DMS 273 treated with DMSO at 0.1 percent for 48 hours (cell line): ENCODE results near the gene ABLIM3.
A peak's percentile ranks its signal among the peaks of the same experiment; 100 is the strongest.
"Not testable (repeated sequence)": the region's sequence is repeated elsewhere in the genome, so short reads cannot be mapped to it uniquely, and the experiment has no call there.

Source experiments
- DNase-seq: peaks from one replicate; lab custom pipeline; 2025; lab: John Stamatoyannopoulos, UW

Gene ABLIM3

DNA sequence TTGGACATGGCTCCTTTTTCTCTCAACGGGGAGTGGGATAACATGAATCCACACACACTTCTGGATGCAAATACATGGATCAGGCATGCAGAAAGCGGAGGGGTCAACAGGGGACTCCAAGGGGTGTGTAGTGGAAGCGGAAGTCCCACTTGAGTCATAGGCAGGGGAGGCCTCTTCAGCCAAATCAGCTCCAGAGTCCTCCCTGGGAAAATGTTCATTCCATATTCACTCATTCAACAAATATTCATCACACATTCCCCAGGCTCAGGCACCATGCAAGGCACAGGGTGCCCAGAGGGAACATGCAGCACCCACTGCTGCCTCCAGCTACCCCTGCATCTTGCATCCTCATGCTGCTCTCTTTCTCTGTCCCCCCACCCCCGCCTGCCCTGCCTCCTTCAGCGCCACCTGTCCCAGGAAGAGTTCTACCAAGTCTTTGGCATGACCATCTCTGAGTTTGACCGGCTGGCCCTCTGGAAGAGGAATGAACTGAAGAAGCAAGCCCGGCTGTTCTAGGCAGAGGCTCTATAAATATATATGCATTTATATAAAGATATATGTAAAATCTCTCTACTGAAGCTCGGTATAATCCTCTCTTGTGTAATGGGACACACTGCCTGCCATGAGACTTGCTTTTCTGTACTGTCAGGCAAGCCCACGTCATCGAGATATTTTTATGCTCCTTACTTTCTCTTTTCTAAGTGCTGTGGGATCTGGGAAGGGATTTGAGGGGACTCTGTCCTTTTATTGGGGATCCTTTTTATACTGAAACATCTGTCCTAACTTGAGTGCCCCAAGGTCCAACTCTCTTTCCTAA, 116.8 kb downstream of the ABLIM3 start:
- DNase-seq, result no peak

DNA sequence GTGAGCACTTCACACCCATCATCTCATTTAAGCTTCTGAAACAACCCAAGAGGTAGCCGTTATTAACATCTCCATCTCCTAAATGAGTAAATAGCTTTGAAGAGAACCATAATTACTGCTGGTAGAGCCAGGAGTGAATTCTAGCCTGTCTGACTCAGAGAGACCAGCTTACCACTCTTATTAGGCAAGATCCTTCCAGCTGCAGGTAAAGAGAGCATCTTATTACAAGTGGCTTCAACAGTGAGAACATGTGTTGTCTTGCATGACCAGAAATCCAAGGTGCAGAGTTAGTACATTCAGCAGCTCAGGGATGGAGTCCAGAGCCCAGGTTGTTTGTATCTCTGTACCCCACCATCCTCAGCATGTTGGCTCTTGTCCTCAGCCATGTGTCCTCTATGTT, 119.5 kb downstream of the ABLIM3 start:
- DNase-seq, result no peak

GRCh38 chr5:149261246-149261645, 120.0 kb downstream of the ABLIM3 start:
- no peak for DNase-seq

GRCh38 chr5:149262315-149262714, 121.0 kb downstream of the ABLIM3 start:
- DNase-seq, result no peak

DNA sequence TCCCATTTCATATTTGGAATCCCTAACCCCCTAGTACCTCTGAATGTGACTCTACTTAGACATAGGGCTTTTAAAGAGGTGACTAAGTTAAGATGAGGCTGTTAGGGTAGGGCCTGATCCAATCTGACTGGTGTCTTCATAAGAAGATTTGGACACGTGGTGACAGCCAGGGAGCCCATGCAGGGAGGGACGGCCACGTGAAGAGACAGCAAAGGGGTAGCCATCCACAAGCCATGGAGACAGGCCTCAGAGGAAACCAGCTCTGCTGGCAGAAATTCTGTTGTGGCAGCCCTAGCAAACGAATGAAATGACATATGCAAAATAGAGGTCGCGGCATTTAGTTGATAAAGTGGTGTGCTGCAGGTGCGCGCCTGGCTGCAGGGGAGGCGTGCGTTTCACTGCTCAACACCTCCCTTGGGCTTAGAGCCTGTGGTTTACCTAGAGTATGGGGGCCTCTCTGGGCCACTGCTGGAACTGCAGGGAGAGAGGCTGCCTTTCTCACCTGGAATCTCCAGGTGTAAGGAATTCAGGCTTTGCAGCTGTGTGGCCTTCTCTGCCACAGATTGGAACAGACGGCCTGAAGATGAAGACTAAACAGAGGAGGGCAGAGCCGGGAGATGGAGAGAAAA, 123.3 kb downstream of the ABLIM3 start:
- DNase-seq, result no peak

DNA sequence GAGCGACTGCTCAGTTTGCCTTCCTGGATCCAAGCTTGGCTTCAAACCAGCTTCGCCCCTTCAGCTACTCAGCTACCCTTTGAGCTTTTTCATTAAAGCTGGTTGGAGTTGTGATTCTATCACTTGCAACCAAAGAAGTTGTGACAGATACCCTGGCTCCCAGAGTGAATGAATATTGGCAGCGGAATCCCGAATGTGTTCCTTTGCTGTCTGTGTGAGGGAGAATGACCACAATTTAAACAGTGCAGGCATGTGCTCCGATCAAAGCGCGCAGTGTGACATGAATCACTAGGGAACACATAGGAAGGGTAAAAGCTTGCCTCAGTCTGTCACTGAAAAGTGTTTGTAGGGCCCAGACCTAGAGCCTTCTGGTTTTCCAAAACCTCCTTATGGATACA, 123.8 kb downstream of the ABLIM3 start:
- DNase-seq, result no peak

DNA sequence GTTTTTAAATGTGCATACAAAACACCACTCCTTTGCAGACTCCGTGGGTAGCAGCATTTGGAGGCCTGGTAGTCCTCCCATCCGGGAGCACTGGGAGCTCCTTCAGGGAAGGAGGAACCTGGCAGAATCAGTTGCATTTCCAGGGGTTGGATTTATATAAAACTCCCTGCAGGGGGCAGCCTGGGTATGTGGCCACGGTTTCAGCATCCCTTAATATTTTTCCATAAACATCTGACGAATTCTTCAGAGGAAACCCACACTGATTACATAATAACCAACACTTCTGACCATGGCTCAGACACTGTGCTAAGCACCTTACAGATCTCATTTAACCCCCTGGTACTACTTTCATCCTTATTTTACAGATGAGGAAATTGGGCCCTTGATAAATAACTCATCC, 124.3 kb downstream of the ABLIM3 start:
- DNase-seq, result no peak

DNA sequence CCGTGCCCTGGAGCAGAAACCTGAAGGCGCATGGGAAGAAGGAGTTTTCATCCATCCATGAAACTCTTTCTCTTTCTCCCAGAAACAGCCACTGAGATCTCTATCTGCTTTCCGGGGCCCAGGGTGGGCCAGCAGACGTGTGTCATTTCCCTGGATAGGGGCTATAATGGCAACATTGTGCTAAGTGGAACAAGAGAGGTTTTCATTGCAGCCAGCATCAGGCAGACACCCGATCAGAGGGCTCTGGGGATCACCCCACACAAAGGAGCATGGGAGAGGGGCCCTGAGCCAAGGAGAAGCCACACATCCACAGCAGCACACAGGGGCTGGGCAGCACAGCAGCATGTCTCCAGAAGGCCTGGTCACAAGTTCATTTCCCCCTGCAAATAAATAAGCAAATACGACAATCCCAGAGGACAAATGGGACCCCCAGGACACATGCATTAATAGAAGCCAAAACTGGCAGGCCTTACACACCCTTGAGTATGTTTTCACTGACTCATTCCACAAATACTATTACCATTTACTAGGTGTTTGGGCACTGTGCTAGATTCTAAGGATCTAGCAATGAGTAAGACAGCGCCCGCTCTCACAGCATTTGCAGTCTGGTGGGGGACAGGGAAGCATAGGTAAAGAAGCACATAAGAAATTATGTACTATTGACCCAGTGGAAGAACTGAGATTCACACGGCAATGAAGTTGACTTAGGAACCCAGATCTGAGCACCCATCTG, 126.1 kb downstream of the ABLIM3 start:
- DNase-seq, result no peak

GRCh38 chr5:149268928-149269557, 127.8 kb downstream of the ABLIM3 start:
- DNase-seq, result peak; percentile 43

- no peak for DNase-seq
These were observed 130.0 kb downstream of the ABLIM3 start for GRCh38 chr5:149271195-149271715.

- DNase-seq, result no peak
These were observed 130.6 kb downstream of the ABLIM3 start, which contains the start of gene AFAP1L1 for GRCh38 chr5:149271716-149272563. Gene AFAP1L1 (plus strand): TSS chr5:149271859. CDS start chr5:149271969, 110 bp downstream.

DNA sequence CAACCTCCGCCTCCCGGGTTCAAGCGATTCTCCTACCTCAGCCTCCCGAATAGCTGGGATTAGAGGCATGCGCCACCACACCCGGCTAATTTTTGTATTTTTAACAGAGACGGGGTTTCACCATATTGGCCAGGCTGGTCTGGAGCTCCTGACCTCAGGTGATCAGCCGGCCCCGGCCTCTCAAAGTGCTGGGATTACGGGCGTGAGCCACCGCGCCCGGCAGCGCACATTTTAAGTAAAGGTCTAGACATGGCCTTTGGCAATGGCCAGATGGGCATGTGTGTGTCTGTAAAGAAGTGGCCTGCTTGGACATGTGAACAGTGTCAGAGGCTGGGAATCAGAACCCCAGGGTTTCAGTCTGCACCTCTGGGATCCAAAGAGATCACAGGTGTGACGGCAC, 131.5 kb downstream of the ABLIM3 start:
- not testable (repeated sequence) for DNase-seq

DNA sequence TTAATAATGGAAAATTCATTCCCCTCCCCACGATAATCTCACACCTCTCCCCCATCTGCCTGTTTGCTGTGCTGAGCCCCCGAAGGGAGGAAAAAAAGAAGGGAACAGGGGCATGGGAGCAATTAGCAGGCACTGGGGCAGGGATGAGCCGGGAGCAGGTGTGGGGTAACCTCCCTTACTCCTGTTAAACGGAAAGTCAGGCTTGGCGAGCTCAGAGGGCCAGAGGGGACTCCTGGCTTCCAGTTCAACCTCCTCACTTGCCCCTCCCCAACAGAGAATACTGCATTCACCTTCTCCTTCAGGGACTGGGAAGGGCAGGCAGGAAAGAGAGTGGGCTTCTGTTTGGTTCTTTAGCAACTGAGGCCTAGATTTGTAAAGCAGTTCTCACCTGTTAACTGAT, 131.9 kb downstream of the ABLIM3 start:
- DNase-seq, result no peak

DNA sequence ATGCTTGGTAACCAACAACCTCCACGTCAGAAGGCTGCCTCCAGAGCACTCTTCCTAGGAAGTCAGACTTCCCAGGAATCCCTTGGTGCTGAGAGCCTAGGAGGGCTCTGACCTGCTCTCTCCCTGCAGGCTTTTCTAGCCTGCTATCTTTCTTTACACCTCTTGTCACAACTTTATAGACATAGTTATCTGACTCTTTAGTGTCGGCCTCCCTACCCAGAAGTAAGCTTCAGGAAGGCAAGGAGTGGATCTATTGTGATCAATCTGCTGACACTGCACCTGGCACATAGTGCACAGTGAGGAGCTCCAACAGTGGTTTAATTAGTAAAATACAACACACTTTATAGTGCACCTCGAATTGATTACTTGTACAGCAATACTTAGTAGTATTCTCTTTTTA, 132.7 kb downstream of the ABLIM3 start:
- no peak for DNase-seq

DNA sequence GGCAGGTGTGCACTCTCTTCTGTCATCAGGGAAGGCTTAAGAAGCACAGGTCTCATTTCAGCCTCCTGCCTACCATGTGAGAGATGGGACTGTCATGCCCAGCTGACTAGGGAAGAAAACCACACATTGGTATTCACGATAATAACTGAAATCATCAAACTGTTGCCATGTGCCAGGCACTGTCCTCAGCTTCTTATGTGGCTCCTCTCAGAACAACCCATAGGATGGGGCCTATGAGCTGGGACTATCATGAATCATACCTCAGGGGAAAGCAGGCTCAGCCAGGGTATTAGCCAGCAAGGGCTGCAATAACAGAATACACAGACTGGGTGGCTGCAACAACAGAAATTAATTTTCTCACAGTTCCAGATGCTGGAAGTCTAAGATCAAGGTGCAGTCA, 133.6 kb downstream of the ABLIM3 start:
- DNase-seq, result no peak

GRCh38 chr5:149277801-149278200, 136.5 kb downstream of the ABLIM3 start:
- no peak for DNase-seq

GRCh38 chr5:149278451-149279210, 137.3 kb downstream of the ABLIM3 start:
- no peak for DNase-seq

- no peak for DNase-seq
These were observed 138.4 kb downstream of the ABLIM3 start for GRCh38 chr5:149279661-149280060.

DNA sequence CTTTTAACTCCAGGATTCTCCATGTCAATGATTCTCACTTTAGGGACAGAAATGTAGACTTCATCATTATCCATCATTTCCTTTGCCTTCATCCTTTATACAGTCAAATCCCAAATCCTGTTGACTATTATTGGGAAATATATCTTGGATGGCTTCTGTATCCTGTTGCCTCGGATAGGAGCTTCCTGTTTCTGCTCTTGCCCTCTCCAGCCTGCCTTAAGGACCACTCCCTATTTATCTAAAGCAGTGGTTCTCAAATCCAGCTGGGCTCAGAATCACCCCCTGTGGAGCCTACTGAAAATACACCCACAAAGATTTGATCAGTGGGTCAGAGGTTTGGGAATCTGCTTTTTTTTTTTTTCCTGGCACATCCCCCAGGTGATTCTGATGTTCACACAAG, 138.8 kb downstream of the ABLIM3 start:
- no peak for DNase-seq

GRCh38 chr5:149280802-149281201, 139.5 kb downstream of the ABLIM3 start:
- DNase-seq, result no peak
